Testis (tissue), 2 donors: ENCODE results near the gene NEURL1.

Experiments
- POLR2A ChIP-seq: fragments of 450-650 bp; IDR thresholded peaks from one replicate; pipeline ENCODE4 v1.6.1; 2017; ENCODE audit warnings: antibody characterized with exemption, mild to moderate bottlenecking, moderate library complexity
- TF ChIP-seq, protein P1 (sequence below), 3 experiments: fragments of 450-650 bp in 2 of 3; fragments of 200-600 bp in 1 of 3; sonication (generic) in 1 of 3; IDR thresholded peaks; one replicate each; pipeline ENCODE4 v1.5.1; 2016 to 2019; ENCODE audit warnings: antibody characterized with exemption in 3 of 3, mild to moderate bottlenecking in 2 of 3, moderate library complexity in 1 of 3

DNA sequence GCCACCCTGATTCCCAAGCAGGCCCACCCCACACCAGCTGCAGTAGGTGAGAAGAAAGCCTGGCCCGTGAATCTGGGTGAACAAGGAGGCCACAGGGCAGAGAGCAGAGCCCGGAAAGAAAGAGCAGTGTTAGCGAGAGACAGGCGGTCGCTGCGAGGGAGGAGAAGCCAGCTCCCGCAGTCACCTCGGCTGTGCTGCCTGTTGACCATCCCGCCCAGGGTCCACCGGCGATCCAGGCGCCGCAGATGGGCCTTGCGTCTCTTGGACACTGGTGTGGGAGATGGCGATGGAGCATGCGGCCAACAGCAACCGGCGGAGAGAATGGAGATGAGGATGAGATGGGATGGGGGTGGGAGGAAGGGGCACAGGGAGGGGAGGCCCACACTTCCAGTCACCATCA is 128.8 kb downstream of the NEURL1 start:
- TF ChIP-seq, protein P1, sequence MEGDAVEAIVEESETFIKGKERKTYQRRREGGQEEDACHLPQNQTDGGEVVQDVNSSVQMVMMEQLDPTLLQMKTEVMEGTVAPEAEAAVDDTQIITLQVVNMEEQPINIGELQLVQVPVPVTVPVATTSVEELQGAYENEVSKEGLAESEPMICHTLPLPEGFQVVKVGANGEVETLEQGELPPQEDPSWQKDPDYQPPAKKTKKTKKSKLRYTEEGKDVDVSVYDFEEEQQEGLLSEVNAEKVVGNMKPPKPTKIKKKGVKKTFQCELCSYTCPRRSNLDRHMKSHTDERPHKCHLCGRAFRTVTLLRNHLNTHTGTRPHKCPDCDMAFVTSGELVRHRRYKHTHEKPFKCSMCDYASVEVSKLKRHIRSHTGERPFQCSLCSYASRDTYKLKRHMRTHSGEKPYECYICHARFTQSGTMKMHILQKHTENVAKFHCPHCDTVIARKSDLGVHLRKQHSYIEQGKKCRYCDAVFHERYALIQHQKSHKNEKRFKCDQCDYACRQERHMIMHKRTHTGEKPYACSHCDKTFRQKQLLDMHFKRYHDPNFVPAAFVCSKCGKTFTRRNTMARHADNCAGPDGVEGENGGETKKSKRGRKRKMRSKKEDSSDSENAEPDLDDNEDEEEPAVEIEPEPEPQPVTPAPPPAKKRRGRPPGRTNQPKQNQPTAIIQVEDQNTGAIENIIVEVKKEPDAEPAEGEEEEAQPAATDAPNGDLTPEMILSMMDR (IDR thresholded peaks at IDR 0.05), result no peak
- TF ChIP-seq POLR2A, result no peak
